HFFc6 (cell line): ENCODE results near the gene TXNDC15. TPM values are rescaled to one million over a fixed set of nuclear protein-coding genes. Genes with fewer than 3 reads are reported as not detected.
A peak's percentile ranks its signal among the peaks of the same experiment; 100 is the strongest.
"Not testable (repeated sequence)": the region's sequence is repeated elsewhere in the genome, so short reads cannot be mapped to it uniquely, and the experiment has no call there.

Experiments used
- DNase-seq: peaks from one replicate; pipeline ENCODE4 v3.0.0-alpha.2; 2018
- H3K27ac Mint-ChIP-seq: 2 replicates; pipeline ENCODE4 v1.8.0; 2020; ENCODE audit warnings: mild to moderate bottlenecking, mixed read lengths
- H3K27me3 Mint-ChIP-seq: 2 replicates; pipeline ENCODE4 v1.8.0; 2021; ENCODE audit warnings: mild to moderate bottlenecking, moderate library complexity, mixed read lengths; ENCODE audit not compliant: insufficient read depth
- H3K36me3 Mint-ChIP-seq: 2 replicates; pipeline ENCODE4 v1.8.0; 2021; ENCODE audit warnings: low read depth, mixed read lengths
- H3K4me1 Mint-ChIP-seq: 2 replicates; pipeline ENCODE4 v1.8.0; 2020; ENCODE audit warnings: low read depth, mixed read lengths
- H3K4me3 Mint-ChIP-seq: 2 replicates; pipeline ENCODE4 v1.8.0; 2020; ENCODE audit warnings: mild to moderate bottlenecking, moderate library complexity, mixed read lengths
- H3K9me3 Mint-ChIP-seq: 2 replicates; pipeline ENCODE4 v1.8.0; 2020; ENCODE audit warnings: mild to moderate bottlenecking, mixed read lengths
- total RNA-seq, 6 experiments: library from RNA; stranded (reverse); fragmentation: NEBNext Ultra II Directional; extraction: Animal tissue kit (Norgen Biotek cat#: 25700); gene quantifications; 2 replicates in 1 of 6; 3 replicates in 5 of 6; pipeline ENCODE4 v1.2.3, GENCODE V29; 2021
- TF ChIP-seq, protein P1 (sequence below): fragments of 200-600 bp; sonication (generic); IDR thresholded peaks from 2 replicates; pipeline ENCODE4 v1.5.0; 2021; ENCODE audit warnings: antibody characterized with exemption, mild to moderate bottlenecking

TXNDC15 gene
- total RNA-seq, 6 experiments from 2014 or later: 106 to 127 (median 125) TPM

DNA sequence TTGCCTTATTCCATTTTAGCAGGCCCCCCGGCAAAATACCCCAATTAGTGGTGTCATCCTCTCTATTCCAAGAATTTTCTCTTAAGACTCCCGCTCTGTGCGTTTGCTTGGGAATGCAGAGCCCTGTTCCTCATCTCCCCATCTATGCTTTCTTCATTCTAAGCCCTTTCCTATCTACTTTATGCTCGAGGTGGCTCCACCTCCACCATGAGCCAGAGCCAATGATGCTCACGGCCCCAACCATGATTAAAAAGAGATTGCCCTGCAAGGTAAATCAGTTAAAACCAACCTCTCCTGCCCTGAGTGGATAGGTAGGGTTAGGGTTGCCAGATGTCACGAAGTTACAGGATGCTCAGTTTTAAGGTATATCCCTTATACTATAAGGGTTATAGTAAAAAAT lies 677 bp upstream of the TXNDC15 start:
- H3K27ac Mint-ChIP-seq: peak overlapping the region; percentile 99
- peak overlapping the region; percentile 93; the same call in 1 of the 2 replicates for H3K4me3 Mint-ChIP-seq
- peaks cover 25% of the 10 kb centered on the region for H3K4me1 Mint-ChIP-seq
- DNase-seq: no peak
- H3K9me3 Mint-ChIP-seq: no peaks in the 10 kb centered on the region
- H3K27me3 Mint-ChIP-seq: no peaks in the 10 kb centered on the region; the same call in 1 of the 2 replicates
- TF ChIP-seq, protein P1, sequence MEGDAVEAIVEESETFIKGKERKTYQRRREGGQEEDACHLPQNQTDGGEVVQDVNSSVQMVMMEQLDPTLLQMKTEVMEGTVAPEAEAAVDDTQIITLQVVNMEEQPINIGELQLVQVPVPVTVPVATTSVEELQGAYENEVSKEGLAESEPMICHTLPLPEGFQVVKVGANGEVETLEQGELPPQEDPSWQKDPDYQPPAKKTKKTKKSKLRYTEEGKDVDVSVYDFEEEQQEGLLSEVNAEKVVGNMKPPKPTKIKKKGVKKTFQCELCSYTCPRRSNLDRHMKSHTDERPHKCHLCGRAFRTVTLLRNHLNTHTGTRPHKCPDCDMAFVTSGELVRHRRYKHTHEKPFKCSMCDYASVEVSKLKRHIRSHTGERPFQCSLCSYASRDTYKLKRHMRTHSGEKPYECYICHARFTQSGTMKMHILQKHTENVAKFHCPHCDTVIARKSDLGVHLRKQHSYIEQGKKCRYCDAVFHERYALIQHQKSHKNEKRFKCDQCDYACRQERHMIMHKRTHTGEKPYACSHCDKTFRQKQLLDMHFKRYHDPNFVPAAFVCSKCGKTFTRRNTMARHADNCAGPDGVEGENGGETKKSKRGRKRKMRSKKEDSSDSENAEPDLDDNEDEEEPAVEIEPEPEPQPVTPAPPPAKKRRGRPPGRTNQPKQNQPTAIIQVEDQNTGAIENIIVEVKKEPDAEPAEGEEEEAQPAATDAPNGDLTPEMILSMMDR: no peak
- H3K36me3 Mint-ChIP-seq: peaks cover 14% of the 10 kb centered on the region

DNA sequence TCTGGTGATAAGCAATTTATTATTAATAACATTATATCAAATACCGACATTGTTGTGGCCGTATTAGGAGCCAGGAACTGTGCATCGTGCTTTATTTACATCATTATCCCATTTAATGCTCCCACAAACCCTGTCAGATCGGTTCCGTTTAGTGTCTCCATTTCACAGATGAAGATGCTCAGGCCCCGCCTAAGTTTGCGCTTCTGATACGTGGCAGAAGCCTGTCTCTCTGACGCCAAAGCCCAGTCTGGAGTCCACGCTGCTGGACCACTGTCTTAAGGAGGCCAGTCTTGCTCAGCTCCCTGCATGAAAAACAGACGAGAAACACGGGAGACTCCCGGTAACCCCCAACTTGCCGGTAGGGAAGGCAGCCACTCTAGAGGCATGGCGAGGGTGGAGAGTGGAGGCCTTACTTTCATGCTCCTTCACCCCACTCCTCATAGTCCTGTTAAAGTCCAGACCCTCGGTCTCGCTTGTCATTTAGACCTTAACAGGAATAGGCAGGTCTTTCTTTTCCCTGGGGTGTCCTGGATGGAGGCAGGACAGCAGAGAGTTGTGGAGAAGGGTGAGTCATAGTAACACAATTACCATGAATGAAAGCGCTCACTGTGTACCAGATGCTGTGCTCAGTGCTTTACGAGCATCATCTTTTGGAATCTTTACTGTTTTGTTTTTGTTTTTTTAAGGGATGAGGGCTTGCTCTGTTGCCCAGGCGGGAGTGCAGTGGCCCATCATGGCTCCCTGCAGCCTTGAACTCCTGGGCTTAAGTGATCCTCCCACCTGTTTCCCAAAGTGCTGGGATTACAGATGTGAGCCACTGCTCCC lies 872 bp downstream of the TXNDC15 start:
- Mint-ChIP-seq H3K36me3 (peaks cover 14% of the 10 kb centered on the region), H3K27me3 (no peaks in the 10 kb centered on the region; the same call in 1 of the 2 replicates), H3K27ac (peak overlapping the region; percentile 99), H3K4me1 (peaks cover 30% of the 10 kb centered on the region), H3K9me3 (no peaks in the 10 kb centered on the region), H3K4me3 (peak overlapping the region; percentile 93)
- TF ChIP-seq, protein P1: 0 out of 2 replicates have a peak, but pooled peaks have one; percentile 1
- DNase-seq: peak; percentile 80

DNA sequence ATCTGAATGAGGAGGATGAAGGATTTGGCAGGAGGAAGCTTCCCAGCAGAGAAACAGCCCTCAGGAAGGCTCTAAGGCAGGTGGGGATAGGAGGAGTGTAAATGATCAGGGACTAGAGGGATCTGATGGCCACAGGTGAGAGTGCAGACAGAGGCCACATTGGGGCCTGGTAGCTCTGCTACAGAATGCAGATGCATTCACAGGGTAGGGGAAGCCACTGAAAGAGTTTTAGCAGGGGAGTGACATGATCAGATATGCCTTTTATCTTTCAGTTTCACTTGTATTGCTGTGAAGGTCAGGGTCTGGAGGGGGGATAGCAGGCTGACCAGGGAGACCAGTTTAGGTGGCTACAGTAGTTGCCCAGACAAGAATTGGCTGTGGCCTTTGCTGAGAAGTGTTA lies 3.0 kb downstream of the TXNDC15 start:
- no peaks in the 10 kb centered on the region; the same call in 1 of the 2 replicates for H3K27me3 Mint-ChIP-seq
- TF ChIP-seq, protein P1: no peak
- peaks cover 14% of the 10 kb centered on the region for H3K36me3 Mint-ChIP-seq
- H3K4me1 Mint-ChIP-seq: peaks cover 35% of the 10 kb centered on the region
- no peak overlapping the region for H3K4me3 Mint-ChIP-seq
- H3K9me3 Mint-ChIP-seq: no peaks in the 10 kb centered on the region
- H3K27ac Mint-ChIP-seq: no peak overlapping the region
- no peak for DNase-seq

DNA sequence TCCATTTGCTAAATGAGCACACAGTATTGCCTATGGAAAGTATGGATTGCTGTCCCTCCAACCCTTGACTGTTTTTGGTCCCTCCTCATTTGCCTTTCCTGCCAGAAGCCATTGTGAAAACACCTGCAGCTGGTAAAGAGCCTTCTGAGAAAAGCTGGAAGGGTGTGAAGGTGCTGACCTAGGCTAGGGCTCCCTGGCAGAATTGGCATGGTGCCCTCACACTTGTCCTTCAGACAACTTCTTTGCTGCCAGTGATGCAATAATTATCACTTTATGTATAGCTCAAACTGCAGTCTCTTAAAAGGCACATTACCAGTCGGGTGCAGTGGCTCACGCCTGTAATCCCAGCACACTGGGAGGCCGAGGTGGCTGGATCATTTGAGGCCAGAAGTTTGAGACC lies 4.2 kb downstream of the TXNDC15 start:
- DNase-seq: no peak
- H3K4me1 Mint-ChIP-seq: peaks cover 32% of the 10 kb centered on the region
- H3K27ac Mint-ChIP-seq: no peak overlapping the region
- peaks cover 14% of the 10 kb centered on the region for H3K36me3 Mint-ChIP-seq
- H3K4me3 Mint-ChIP-seq: no peak overlapping the region
- no peaks in the 10 kb centered on the region; the same call in 1 of the 2 replicates for H3K27me3 Mint-ChIP-seq
- TF ChIP-seq, protein P1: no peak
- no peaks in the 10 kb centered on the region for H3K9me3 Mint-ChIP-seq

DNA sequence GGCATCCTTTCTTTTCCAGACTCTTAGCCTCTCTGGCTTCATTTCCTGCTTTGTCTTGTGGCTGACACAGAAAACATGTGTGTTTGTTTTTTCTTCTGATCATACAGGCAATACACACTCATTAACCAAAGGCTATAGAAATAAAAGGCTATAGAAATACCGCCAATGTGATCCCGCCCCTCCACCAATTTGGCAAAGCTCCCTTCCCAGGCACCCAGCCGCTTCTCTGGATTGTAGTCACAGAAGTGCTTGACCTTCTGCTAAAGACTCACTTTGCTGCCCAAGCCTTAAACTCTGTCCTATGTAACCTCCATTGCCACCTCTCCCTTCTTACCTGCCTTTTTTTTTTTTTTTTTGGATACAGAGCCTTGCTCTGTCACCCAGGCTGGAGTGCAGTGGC lies 5.3 kb downstream of the TXNDC15 start:
- H3K4me3 Mint-ChIP-seq: no peak overlapping the region
- no peaks in the 10 kb centered on the region for H3K9me3 Mint-ChIP-seq

DNA sequence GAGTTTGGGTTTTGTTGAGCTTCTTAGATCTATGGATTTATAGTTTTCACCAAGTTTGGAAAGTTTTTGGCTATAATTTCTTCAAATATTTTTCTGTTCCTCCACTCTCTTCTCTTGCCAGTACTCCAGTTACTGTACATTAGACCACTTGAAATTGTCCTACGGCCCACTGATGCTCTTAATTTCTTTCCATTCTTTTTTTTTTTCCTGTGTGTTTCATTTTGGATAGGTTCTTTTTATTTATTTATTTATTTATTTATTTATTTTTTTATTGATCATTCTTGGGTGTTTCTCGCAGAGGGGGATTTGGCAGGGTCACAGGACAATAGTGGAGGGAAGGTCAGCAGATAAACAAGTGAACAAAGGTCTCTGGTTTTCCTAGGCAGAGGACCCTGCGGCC lies 6.8 kb downstream of the TXNDC15 start:
- Mint-ChIP-seq H3K36me3 (peaks cover 14% of the 10 kb centered on the region), H3K4me1 (peaks cover 24% of the 10 kb centered on the region)
- not testable (repeated sequence) for H3K4me3 Mint-ChIP-seq, DNase-seq, H3K9me3 Mint-ChIP-seq, H3K27ac Mint-ChIP-seq, H3K27me3 Mint-ChIP-seq

More for the DNA sequence above, 5.3 kb downstream of the TXNDC15 start:
- H3K36me3 Mint-ChIP-seq: peaks cover 14% of the 10 kb centered on the region
- peaks cover 28% of the 10 kb centered on the region for H3K4me1 Mint-ChIP-seq
- DNase-seq: no peak
- TF ChIP-seq, protein P1: no peak
- H3K27me3 Mint-ChIP-seq: no peaks in the 10 kb centered on the region
- no peak overlapping the region for H3K27ac Mint-ChIP-seq

DNA sequence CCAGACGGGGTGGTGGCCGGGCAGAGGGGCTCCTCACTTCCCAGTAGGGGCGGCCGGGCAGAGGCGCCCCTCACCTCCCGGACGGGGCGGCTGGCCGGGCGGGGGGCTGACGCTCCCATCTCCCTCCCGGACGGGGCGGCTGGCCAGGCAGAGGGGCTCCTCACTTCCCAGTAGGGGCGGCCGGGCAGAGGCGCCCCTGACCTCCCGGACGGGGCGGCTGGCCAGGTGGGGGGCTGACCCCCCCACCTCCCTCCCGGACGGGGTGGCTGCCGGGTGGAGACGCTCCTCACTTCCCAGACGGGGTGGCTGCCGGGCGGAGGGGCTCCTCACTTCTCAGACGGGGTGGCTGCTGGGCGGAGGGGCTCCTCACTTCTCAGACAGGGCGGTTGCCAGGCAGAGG lies 7.5 kb downstream of the TXNDC15 start:
- H3K27me3 Mint-ChIP-seq, H3K9me3 Mint-ChIP-seq, H3K4me3 Mint-ChIP-seq, H3K36me3 Mint-ChIP-seq, DNase-seq, H3K27ac Mint-ChIP-seq: not testable (repeated sequence)
- peaks cover 17% of the 10 kb centered on the region for H3K4me1 Mint-ChIP-seq
